Stromal cell of bone marrow (primary cell): ENCODE data around the gene RASSF9.

ENCODE experiments used
- DNase-seq: peaks from one replicate; pipeline ENCODE4 v3.0.0-alpha.2; 2012; ENCODE audit warnings: low read depth

Gene RASSF9

DNA sequence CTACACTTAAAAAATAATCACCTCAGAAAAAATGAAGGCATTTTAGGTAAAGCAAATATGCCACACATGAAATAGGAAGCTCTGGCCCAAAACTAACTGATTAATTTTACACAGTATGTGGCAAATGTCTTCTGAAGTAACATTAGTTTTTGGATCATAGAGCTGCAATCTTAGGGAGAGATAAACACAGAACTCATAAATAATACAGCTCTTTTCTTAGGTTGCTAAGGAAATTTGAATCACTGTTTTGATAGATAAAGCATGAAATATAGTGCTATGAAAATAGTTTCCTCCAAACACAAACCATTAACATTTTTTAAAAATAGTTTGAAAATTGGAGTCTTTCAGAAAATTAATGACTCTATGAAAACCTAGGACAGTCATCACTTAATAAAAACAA lies 15.0 kb downstream of the RASSF9 start:
- DNase-seq = no peak

DNA sequence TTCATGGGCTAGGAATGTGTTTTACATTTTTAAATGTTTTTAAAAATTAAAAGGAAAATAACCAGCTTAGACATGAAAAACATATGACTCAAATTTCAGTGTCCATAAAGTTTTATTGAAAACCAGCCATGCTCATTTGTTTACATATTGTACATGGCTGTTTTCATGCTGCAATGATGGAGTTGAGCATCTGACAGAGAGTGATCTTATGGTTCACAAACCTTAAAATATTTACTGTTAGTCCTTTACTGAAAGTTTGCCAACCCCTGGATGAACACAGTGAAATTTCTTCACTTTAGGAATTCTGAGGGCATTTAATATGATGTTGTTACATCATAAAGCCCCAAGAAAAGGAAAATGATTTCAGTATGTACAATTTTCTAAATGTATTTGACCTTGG lies 16.1 kb downstream of the RASSF9 start:
- DNase-seq = no peak

DNA sequence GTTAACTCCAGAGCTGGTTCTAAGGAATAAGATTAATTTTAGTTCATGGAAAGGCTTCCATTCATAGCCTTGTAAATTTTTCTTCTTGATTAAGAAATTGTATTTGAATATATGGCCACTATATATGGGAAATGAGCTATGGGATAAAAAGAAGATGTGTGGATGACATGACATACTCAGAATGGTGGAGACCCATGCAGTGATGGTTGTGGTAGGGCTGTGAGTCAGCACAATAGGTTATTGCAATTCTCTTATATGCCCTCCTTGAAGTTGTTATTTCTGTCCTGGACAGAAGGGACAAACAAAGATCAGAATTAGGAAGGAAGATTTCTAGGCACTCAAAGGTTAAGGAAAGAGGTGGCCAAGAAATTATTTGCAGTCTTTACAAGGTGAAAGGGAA lies 21.5 kb downstream of the RASSF9 start:
- no peak for DNase-seq

DNA sequence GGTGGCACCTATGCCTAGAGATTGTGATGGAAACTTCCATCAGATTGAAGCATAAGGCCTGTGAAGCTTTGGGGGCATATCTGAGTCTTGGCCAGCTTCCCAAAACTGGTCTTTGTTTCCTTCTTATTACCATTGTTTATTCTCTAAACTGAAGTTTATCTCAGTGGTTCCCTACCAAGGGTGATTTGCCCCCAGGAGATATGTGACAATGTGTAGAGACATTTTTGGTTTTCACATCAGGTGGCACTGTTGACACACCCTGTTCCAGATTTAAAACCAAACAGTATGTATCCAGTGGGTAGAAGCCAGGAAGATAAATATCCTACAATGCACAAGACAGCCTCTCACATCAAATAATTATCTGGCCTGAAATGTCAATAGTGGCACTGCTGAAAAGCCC lies 22.1 kb downstream of the RASSF9 start:
- DNase-seq = no peak

DNA sequence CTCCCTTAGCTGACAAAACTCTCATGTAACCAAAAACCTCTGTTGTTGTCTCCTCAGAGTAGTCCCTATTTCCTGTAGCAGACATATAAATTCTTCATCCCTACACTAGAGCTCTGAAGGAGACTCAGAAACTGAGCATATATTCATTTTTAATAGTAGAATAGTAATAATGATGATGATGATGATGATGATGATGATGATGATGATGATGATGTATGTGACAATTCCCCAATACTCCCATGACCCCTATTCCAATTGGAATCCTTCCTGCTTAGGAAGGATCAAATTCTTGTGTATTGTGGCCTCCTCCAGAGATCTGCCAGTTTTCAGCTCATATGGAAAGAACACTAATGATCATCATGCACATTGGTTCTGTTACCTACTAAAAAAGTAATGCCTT lies 26.7 kb downstream of the RASSF9 start:
- no peak for DNase-seq

DNA sequence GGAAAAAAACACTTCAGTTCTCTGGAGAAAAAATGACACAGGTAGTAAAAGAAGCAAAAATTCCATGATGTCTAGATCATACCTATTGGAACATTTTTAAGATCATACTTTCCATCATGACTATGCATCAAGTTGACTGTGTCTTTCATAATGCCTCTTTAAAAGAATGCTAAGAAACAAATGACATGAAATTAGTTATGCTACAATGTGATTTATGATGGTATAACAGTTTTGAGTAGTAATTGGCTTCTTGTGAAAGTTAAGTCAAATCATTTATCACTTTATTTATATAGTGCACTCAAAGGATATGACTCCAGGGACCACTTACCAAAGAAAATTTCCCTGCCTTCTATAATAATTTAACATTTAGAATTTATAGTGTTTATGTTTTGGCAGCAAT lies 28.5 kb downstream of the RASSF9 start:
- no peak for DNase-seq

DNA sequence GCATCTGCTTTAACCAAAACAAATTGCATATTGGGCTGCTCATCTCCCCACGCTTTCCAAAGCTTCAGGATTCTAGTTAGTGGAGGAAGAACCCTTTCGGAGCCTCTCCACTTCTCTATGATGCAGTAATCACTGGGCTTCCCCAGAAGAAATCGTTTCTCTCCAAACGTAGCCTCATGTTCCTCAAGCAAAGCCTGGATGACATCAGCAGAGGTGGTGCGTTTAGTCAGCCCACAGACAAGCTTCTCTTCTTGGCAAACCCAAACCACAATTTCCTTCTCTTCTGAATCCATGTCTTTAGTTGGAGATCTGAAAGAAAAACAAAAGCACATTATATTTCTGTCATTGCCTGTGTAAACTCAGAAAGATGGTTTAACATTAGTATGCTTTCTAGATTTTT lies 30.6 kb downstream of the RASSF9 start:
- peak; percentile 76 for DNase-seq

DNA sequence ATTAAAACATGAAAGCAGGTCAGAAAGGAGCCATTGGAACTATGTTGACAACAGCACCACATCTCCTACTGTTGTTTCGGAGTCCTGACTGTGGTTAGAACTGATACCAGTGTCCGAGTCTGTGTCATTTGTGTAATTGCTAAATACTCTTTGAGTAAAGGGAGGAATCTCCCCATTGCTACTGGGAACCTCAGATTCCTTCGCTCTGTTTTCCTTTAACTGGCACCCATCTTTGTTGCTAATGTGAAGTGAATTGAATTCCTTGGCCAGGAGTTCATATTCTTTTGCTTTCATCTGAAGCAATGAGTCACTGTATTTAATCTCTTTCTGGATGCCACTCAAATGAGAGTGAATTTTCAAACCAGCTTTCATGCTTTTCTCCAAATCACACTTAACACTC lies 31.5 kb downstream of the RASSF9 start:
- no peak for DNase-seq

DNA sequence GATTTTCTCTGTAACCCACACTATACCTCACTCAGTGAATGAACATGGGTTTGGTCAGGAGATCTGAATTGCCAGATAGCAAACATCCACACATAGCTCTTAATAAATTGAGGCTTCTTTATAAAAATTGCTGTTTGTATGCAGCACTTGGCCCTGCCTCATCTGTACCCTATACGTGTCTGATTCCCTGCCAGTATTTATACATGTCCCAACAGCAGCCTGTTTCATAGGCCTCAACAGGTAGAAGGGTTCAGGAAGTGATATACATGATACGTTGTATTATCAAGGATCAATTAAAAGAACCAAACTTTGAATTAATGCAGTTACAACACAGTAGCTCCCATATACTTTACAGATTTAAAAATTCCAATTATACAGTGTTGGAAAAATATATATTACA lies 32.3 kb downstream of the RASSF9 start:
- no peak for DNase-seq

DNA sequence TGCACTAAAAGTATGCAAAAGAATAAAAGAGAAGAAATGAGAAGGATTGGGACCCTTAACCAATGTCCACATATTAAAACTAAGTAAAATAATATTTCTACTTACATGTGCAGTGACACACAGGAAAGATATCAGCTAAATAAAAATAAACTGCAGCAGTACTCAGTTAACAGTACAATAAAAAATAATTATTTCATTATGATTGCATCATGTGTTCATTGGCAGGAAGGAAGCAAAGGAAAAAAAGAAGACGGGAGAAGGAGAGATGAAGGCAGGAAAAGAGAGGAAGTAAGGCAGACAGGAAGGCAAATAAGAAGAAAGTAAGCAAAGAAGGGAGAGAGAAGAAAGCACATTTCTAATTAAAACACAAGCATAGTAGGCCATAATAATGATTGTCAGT lies 33.0 kb downstream of the RASSF9 start:
- no peak for DNase-seq

DNA sequence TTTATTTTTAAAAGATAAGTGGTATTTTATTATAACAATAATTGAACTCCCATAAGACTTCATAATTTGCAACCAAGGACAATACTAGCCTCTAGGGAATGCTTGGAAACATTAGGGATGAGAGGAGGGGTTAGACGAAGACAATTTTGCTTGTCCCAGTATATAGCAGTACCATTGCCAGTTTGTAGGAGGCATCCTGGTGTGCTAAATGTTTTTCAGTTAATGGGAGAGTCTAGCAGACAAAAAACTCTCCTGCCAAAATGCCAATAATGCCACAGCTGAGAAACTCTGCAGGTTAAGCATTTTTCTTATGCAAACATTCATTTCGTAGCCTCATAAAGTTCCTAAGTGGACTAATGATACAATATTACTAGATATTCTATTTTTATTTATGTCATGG lies 38.1 kb downstream of the RASSF9 start:
- DNase-seq = no peak

DNA sequence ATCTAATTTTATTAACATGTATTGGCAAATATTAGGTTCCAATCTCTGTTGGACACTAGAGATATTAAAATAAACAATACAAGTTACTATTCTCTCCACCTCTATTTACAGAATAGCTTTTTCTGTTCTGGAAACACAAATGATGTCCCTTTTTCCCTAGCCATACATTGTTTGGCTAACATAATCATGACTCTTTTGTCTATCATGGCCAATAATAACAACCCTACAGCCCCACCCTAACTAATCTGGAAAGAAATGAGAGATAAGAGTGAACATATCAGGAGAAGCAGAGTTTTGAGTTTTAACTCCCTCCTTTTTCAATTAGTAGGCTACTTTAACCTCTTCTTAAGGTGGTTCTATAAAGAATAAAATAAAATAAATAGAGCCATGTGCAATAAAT lies 40.2 kb downstream of the RASSF9 start:
- no peak for DNase-seq

DNA sequence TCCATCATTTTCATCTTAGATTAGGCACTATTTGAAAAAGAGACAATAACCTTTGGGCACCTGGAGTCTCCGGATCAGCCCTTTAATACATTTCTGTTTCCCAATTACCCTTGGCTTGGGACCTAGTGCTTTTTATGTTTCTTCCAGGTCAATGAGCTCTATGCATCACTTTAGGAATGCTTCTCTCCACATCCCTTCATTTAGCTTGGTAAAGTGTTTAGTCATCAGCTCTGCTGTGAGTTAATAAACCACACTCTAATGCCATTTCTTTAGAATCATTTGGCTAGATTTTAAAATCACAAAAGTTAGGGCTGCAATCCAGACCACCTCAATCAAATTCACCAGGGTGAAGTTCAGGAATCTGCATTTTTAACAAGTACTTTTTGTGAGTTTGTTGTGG lies 41.7 kb downstream of the RASSF9 start:
- peak; percentile 42 for DNase-seq

DNA sequence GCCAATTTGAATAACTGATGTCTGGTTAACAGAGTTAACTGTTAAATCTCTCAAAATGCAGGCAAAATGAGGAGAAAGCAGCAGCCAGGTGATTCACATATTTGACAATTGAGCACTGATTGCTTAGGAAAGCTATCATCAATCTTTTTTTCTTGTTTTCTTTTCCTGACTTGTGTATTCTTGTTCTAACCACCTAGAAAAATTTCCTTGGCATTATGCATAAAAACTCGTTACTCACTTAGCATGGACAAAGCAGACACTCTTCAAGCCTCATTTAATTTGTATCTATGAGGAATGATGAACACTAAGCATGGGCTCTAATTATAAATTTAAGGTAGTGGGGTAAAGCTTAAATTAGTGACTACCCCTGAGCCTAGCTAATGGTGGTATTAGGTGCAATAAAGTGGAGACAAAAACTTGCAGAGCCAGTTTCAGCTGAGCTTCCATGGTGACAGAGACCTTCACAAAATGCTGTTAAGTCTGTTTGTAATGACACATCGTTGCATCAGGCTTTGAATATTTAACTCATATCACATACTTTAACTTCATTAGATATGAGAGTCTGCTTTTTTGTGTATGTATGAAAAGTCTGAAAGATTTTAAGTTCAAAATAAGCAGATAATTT lies 52.0 kb downstream of the RASSF9 start:
- DNase-seq = no peak

DNA sequence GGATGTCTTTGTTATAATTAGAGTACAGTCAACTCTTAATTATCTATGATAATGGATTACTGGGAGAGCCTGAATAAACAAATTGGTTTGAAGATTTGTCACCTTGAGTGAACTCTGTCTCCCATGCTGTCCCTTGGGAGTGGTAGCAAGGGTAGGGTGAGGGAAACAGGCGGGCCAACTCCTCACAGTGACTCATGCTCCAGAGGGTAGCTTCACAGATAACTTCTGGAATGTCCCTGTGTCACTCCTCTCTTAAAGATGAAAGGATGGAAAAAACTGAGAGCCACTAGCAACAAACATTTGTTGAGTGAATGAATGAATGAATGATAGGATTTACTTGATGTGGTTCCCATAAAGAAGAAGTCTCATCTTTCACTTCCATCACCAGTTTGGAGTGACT lies 53.5 kb downstream of the RASSF9 start:
- no peak for DNase-seq

DNA sequence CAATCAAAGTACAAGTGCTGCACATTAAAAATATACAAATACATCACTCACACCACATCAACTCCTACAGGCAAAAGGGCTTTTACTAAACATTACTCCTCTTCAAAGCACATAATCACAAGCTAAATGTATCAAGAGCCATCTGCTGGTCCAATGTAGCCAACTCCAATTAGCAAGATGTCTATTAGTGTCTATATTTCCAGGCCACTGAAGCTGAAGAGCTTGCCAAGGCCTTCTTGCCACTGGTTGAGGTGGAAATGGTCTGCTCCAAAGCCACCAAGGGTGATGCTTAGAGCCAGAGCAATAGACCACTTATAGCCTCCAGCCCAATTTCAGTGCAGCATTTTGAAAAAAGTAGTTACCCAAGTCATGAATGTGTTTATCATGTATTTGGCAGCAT lies 54.4 kb downstream of the RASSF9 start:
- DNase-seq = no peak

DNA sequence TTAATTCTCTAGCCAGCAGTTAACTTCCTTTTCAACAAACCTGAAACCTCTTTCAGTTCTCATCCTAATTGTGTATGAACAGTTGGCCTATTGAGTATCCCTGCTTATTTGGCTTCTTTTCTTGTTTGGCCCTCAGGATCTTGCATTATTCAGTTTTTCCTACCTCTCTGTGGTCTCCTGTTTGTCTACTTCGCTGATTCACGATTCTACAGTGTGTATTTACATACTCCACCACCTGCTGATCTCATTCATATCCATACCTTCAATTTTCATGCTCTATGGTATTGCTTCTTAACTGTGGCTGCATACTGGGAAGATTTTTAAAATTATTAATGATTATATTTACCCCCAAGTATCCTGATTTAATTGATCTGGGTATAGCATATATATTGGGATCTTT lies 56.4 kb downstream of the RASSF9 start:
- no peak for DNase-seq

DNA sequence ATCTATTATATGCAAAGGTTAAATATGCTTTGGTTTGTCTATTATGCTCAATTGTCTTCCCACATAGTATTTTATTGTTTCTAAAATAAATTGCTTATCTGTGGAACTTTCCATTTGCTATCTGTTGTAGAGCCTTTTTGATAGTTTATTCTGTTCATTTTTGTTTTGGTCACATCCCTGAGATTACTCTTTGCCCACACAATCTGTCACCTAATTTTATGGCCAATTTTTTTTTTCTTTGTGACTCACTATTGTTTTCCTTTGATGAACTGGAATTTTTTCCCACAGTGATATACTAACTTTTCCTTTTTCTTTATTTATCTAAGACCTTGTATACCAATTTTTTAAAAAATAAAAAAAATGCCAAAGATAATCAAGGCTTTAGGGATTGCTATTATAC lies 61.1 kb downstream of the RASSF9 start:
- no peak for DNase-seq

DNA sequence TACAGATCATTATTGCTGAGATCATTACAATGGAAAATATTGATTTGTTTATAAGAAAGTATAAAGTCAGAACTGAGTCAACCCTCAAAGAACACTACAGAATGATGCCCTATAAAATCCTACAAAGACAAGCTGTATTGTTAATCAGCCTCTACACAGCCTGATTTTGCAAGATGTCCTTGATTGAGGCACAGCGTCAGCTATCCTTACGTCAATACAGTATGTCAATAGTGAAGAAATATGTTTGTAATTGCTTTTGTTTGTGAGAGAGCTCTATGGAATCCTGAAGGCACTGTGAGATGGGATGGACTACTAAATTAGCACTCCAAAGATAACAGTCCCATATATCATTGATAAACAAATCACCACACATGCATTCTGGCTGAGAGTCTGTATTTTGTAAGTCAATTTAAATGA lies 70.7 kb downstream of the RASSF9 start:
- DNase-seq = no peak

DNA sequence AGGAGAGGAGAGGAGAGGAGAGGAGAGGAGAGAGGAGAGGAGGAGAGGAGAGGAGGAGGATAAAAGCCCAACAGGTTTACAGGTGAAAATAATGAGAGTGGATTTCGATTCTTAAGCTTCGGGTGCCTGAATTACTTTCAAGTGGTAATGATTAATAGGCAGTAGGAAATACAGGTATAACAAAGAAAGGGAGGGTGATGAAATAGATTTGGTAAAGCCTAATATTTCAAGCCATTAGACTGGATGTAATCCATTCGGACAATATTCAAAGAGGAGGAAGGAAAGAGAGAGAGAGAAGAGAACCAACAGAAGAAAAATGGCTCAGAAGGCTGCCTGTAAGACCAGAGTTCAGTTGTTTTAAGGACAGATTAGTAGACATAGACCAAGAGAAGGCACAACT lies 76.6 kb downstream of the RASSF9 start:
- DNase-seq = no peak

DNA sequence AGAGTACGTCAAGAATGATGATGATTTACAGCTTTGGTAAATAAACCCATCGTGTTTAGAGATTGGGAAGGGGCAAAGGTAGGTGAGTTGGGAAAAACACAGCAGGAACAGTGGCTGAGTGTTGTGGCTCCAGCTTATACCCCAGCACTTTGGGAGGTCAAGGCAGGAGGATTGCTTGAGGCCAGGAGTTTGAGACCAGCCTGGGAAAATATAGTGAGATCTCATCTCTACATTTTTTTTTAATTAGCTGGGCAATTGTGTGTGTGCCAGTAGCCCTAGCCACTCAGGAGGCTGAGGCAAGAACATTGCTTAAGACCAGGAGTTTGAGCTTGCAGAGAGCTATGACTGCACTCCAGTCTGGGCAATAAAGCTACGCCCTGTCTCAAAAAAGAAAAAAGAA lies 77.1 kb downstream of the RASSF9 start:
- no peak for DNase-seq

DNA sequence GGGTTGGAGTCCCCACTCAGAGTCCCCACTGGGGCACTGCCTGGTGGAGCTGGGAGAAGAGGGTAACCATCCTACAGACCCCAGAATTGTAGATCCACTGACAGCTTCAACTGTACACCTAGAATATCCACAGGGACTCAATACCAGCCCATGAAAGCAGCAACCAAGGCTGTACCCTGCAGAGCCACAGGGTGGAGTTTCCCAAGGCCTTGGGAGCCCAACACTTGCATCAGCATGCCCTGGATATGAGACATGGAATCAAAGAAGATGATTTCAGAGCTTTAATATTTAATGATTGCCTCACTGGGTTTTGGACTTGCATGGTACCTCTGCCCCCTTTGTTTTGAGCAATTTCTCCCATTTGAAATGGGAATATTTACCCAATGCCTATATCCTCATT lies 80.4 kb downstream of the RASSF9 start:
- no peak for DNase-seq
